ENCODE measurements around the gene TSHZ1. TPM values are rescaled to one million over a fixed set of nuclear protein-coding genes. Genes with fewer than 3 reads are reported as not detected.
"Not testable (repeated sequence)": the region's sequence is repeated elsewhere in the genome, so short reads cannot be mapped to it uniquely, and the experiment has no call there.

The TSHZ1 gene
- polyA plus RNA-seq, 1 of the 3 experiments (the other 2 are of a cell fraction): 2.6 TPM

- 10% methylated on average over 2 of the region's 2 CpGs for WGBS (ENCODE audit: low lambda C conversion rate)
- POLR2A ChIA-PET: no interaction called here
- CTCF ChIA-PET: no interaction called here
Observed at GRCh38 chr18:75324686-75325257, 114.2 kb downstream of the TSHZ1 start.

GRCh38 chr18:75329753-75330152 is 119.2 kb downstream of the TSHZ1 start:
- WGBS (ENCODE audit: low lambda C conversion rate): 70% methylated on average over 2 of the region's 2 CpGs
- H3K27ac ChIP-seq (ENCODE audit: low read depth in 2 of 2, low read length in 1 of 2); H3K27me3 ChIP-seq (ENCODE audit: insufficient read depth); H3K9me2 ChIP-seq; POLR2A ChIA-PET; H3K4me2 ChIP-seq; CTCF ChIA-PET; H4K20me1 ChIP-seq (ENCODE audit: insufficient read depth); H2AFZ ChIP-seq (ENCODE audit: low read depth); H3F3A ChIP-seq (replicated peaks; ENCODE audit: insufficient read depth); H3K4me1 ChIP-seq (ENCODE audit: control insufficient read depth in 1 of 2, insufficient read depth in 2 of 2, low read depth in 1 of 2, low read length in 1 of 2); DNase-seq; H3K9ac ChIP-seq; H3K36me3 ChIP-seq (replicated peaks in 1 of 2; ENCODE audit: control insufficient read depth in 1 of 2, insufficient read depth in 2 of 2, low read length in 1 of 2); H3K79me2 ChIP-seq (ENCODE audit: insufficient read depth); H3K9me3 ChIP-seq; H3K4me3 ChIP-seq (ENCODE audit: low read depth in 2 of 2, low read length in 1 of 2): not testable (repeated sequence)

More at GRCh38 chr18:75324686-75325257, 114.2 kb downstream of the TSHZ1 start:
- Histone ChIP-seq H3K4me3 (ENCODE audit: low read depth in 2 of 2, low read length in 1 of 2) (no peak overlapping the region), H3K4me1 (ENCODE audit: control insufficient read depth in 1 of 2, insufficient read depth in 2 of 2, low read depth in 1 of 2, low read length in 1 of 2) (no peaks in the 10 kb centered on the region; a peak in 1 of 4 replicates), H3K27ac (ENCODE audit: low read depth in 2 of 2, low read length in 1 of 2) (no peak overlapping the region), H3K79me2 (ENCODE audit: insufficient read depth) (no peaks in the 10 kb centered on the region), H3K27me3 (ENCODE audit: insufficient read depth) (no peaks in the 10 kb centered on the region), H4K20me1 (ENCODE audit: insufficient read depth) (no peaks in the 10 kb centered on the region), H3K9ac (no peak overlapping the region), H3K36me3 (replicated peaks in 1 of 2; ENCODE audit: control insufficient read depth in 1 of 2, insufficient read depth in 2 of 2, low read length in 1 of 2) (no peaks in the 10 kb centered on the region), H2AFZ (ENCODE audit: low read depth) (no peak overlapping the region), H3K9me3 (peaks cover 7% of the 10 kb centered on the region; the same call in 1 of the 2 replicates), H3K4me2 (no peak overlapping the region), H3K9me2 (no peaks in the 10 kb centered on the region), H3F3A (replicated peaks; ENCODE audit: insufficient read depth) (no peaks in the 10 kb centered on the region)
- no peak for TF ChIP-seq ZBTB33 (IDR thresholded peaks at IDR 0.05; ENCODE audit: borderline replicate concordance, low read depth)
- TF ChIP-seq FOXM1 (IDR thresholded peaks at IDR 0.05; ENCODE audit: low read depth): no peak
- no peak for TF ChIP-seq YY1 (IDR thresholded peaks at IDR 0.05; ENCODE audit: low read depth)
- no peak for TF ChIP-seq TAF1 (IDR thresholded peaks at IDR 0.05; ENCODE audit: borderline replicate concordance, low read depth, low read length)
- no peak for TF ChIP-seq POLR2AphosphoS5 (IDR thresholded peaks at IDR 0.05; ENCODE audit: low read depth, low read length)
- no peak for TF ChIP-seq USF2 (IDR thresholded peaks at IDR 0.05; ENCODE audit: borderline replicate concordance, low read depth, low read length)
- TF ChIP-seq TEAD4 (IDR thresholded peaks at IDR 0.05; ENCODE audit: borderline replicate concordance, insufficient read depth): no peak
- no peak for TF ChIP-seq ELF1 (IDR thresholded peaks at IDR 0.05)
- no peak for TF ChIP-seq GABPA (IDR thresholded peaks at IDR 0.05; ENCODE audit: low read depth)
- no peak for TF ChIP-seq FOSL2 (IDR thresholded peaks at IDR 0.05; ENCODE audit: borderline replicate concordance, low read depth)
- no peak for TF ChIP-seq NFIC (IDR thresholded peaks at IDR 0.05; ENCODE audit: borderline replicate concordance)
- no peak for TF ChIP-seq TCF12 (IDR thresholded peaks at IDR 0.05)
- TF ChIP-seq MXI1 (IDR thresholded peaks at IDR 0.05; ENCODE audit: low read depth, low read length): no peak
- TF ChIP-seq RFX5 (IDR thresholded peaks at IDR 0.05; ENCODE audit: low read length): no peak
- TF ChIP-seq NRF1 (IDR thresholded peaks at IDR 0.05; ENCODE audit: low read depth, low read length): no peak
- no peak for TF ChIP-seq REST (IDR thresholded peaks at IDR 0.05; ENCODE audit: low read depth, low read length)
- no peak for DNase-seq

All from SK-N-SH (cell line).